ENCODE results near the gene RD3L.

The RD3L gene

GRCh38 chr14:103892247-103892646, 50.1 kb downstream of the RD3L start:
- Histone ChIP-seq H3K4me3 (IDR thresholded peaks at IDR 0.05; ENCODE audit: insufficient read depth, low read depth, low read length) (no peak overlapping the region), H3K4me2 (no peak overlapping the region), H3K27me3 (ENCODE audit: insufficient read depth, low read depth) (no peaks in the 10 kb centered on the region), H3K27ac (no peak overlapping the region), H4K20me1 (ENCODE audit: insufficient read depth) (no peaks in the 10 kb centered on the region), H2AFZ (ENCODE audit: low read depth) (no peak overlapping the region), H3K4me1 (ENCODE audit: low read depth, poor library complexity, severe bottlenecking) (no peaks in the 10 kb centered on the region), H3K9ac (no peak overlapping the region), H3K36me3 (ENCODE audit: insufficient read depth) (no peaks in the 10 kb centered on the region), H3K79me2 (ENCODE audit: insufficient read depth, low read depth) (no peaks in the 10 kb centered on the region)
- no peak for TF ChIP-seq CTCF (conservative IDR thresholded peaks at IDR 0.05; ENCODE audit: low read depth, low read length)

GRCh38 chr14:103891667-103892215, 50.6 kb downstream of the RD3L start:
- Histone ChIP-seq H2AFZ (ENCODE audit: low read depth) (no peak overlapping the region), H3K4me1 (ENCODE audit: low read depth, poor library complexity, severe bottlenecking) (no peaks in the 10 kb centered on the region), H3K36me3 (ENCODE audit: insufficient read depth) (no peaks in the 10 kb centered on the region), H3K27ac (no peak overlapping the region), H3K4me2 (no peak overlapping the region), H3K27me3 (ENCODE audit: insufficient read depth, low read depth) (no peaks in the 10 kb centered on the region), H4K20me1 (ENCODE audit: insufficient read depth) (no peaks in the 10 kb centered on the region), H3K9ac (no peak overlapping the region), H3K79me2 (ENCODE audit: insufficient read depth, low read depth) (no peaks in the 10 kb centered on the region), H3K4me3 (IDR thresholded peaks at IDR 0.05; ENCODE audit: insufficient read depth, low read depth, low read length) (no peak overlapping the region)
- no peak for TF ChIP-seq CTCF (conservative IDR thresholded peaks at IDR 0.05; ENCODE audit: low read depth, low read length)

GRCh38 chr14:103890821-103891666, 51.3 kb downstream of the RD3L start:
- Histone ChIP-seq H3K4me2 (no peak overlapping the region), H2AFZ (ENCODE audit: low read depth) (no peak overlapping the region), H3K27ac (no peak overlapping the region), H3K79me2 (ENCODE audit: insufficient read depth, low read depth) (no peaks in the 10 kb centered on the region), H3K36me3 (ENCODE audit: insufficient read depth) (no peaks in the 10 kb centered on the region), H3K9ac (no peak overlapping the region), H3K4me3 (IDR thresholded peaks at IDR 0.05; ENCODE audit: insufficient read depth, low read depth, low read length) (no peak overlapping the region), H3K27me3 (ENCODE audit: insufficient read depth, low read depth) (no peaks in the 10 kb centered on the region), H4K20me1 (ENCODE audit: insufficient read depth) (no peaks in the 10 kb centered on the region), H3K4me1 (ENCODE audit: low read depth, poor library complexity, severe bottlenecking) (no peaks in the 10 kb centered on the region)
- TF ChIP-seq CTCF (conservative IDR thresholded peaks at IDR 0.05; ENCODE audit: low read depth, low read length), result no peak

All from KMS-11 (cell line).